Keratinocyte (primary cell): ENCODE measurements around the gene NIPBL.

Experiments used
- EZH2 ChIP-seq: IDR thresholded peaks from one replicate; pipeline ENCODE4 v1.6.1; 2012; ENCODE audit warnings: inconsistent platforms, mild to moderate bottlenecking, low read length, moderate library complexity
- TF ChIP-seq, protein P1 (sequence below), 3 experiments: IDR thresholded peaks in 1 of 3; conservative IDR thresholded peaks in 1 of 3; optimal IDR thresholded peaks in 1 of 3; 2 replicates in 2 of 3; 3 replicates in 1 of 3; pipeline versions ENCODE3 to v1.5.1; 2011; ENCODE audit warnings: low read length in 3 of 3, mild to moderate bottlenecking in 3 of 3, moderate library complexity in 2 of 3, control low read depth in 1 of 3, inconsistent platforms in 1 of 3; ENCODE audit not compliant: insufficient read depth in 2 of 3; ENCODE audit errors: extremely low read depth in 1 of 3

DNA sequence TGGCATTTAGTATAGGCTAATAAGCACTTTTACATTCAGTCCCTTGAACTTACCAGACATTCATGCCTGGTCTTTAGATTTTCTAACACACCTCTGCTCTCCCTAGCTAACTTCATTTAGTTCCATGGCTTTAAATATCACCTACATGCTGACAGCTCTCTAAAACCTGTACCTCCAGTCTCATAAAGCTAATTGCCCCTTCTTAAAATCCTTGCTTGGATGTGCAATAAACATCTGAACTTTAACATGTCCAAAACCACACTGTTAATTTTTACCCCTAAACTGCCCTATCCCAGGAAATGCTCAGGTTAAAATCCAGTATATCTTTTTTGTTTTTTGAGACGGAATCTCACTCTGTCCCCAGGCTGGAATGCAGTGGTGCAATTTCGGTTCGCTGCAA is 232.8 kb downstream of the NIPBL start:
- TF ChIP-seq, protein P1, sequence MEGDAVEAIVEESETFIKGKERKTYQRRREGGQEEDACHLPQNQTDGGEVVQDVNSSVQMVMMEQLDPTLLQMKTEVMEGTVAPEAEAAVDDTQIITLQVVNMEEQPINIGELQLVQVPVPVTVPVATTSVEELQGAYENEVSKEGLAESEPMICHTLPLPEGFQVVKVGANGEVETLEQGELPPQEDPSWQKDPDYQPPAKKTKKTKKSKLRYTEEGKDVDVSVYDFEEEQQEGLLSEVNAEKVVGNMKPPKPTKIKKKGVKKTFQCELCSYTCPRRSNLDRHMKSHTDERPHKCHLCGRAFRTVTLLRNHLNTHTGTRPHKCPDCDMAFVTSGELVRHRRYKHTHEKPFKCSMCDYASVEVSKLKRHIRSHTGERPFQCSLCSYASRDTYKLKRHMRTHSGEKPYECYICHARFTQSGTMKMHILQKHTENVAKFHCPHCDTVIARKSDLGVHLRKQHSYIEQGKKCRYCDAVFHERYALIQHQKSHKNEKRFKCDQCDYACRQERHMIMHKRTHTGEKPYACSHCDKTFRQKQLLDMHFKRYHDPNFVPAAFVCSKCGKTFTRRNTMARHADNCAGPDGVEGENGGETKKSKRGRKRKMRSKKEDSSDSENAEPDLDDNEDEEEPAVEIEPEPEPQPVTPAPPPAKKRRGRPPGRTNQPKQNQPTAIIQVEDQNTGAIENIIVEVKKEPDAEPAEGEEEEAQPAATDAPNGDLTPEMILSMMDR (optimal IDR thresholded peaks at IDR 0.05 in 1 of 3, IDR thresholded peaks at IDR 0.05 in 1 of 3, conservative IDR thresholded peaks at IDR 0.05 in 1 of 3; ENCODE audit: extremely low read depth in 1 of 3, insufficient read depth in 2 of 3, low read length in 3 of 3): no peak
- no peak for TF ChIP-seq EZH2
